Activated CD4-positive, alpha-beta T cell treated with anti-CD3 and anti-CD28 coated beads for 24 hours (primary cell): ENCODE measurements around the gene TICRR.
"Not testable (repeated sequence)": the region's sequence is repeated elsewhere in the genome, so short reads cannot be mapped to it uniquely, and the experiment has no call there.

Source experiments
- DNase-seq, 2 donors: peaks; one replicate each; pipeline ENCODE4 v3.0.0-alpha.2; 2020; ENCODE audit warnings: low read depth in 2 of 2

TICRR gene

DNA sequence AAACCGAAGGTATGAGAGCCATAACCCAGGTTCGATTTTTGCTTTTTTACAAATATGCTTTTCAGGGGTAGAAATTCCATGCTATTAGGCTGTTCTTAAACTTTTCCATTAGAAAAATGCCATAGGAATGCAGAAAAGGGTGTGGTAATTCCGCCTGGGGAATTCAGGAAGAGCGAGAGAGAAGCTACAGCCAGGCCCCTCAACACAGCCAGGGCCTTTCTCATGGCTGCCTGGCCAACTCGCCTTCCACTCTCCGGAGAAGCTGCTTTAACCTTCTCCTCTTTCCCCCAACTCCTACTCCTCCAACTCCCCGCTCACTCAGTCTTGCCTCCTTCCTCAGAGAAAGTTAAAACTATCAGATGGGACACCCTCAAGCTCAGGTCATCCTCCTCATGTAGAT lies 9.1 kb upstream of the TICRR start:
- no peak for DNase-seq

DNA sequence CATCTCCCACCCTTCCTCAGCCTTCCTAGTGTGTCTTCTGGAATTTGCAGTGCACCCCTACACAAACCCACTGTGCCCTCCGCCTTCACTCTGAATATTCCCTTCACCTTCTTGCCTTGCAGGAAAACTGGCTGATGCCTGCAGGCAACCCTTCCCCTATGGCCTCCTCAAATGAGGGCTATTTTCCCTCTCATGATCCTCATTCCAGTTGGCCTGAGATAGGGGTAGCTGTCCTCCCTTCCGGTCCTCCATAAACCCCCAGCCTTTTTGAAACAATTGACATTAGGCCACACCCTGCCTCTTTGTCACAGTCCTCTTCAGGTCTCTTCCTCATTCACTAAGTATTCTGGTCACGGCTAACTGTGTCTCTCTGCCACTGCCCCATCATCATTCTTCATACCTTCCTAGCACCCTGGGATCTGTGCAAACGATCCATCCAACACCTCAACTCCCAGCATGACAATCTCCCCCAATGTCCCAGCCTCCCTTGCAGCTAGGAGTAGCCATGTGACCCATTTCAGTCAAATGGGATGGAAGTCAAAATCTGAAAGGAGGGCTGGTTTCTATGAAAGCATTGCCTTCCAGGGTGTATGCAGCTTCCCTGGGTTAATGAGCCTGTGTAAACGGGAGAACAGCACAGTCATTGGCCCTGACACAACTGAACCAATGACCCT lies 8.5 kb upstream of the TICRR start:
- DNase-seq = no peak

DNA sequence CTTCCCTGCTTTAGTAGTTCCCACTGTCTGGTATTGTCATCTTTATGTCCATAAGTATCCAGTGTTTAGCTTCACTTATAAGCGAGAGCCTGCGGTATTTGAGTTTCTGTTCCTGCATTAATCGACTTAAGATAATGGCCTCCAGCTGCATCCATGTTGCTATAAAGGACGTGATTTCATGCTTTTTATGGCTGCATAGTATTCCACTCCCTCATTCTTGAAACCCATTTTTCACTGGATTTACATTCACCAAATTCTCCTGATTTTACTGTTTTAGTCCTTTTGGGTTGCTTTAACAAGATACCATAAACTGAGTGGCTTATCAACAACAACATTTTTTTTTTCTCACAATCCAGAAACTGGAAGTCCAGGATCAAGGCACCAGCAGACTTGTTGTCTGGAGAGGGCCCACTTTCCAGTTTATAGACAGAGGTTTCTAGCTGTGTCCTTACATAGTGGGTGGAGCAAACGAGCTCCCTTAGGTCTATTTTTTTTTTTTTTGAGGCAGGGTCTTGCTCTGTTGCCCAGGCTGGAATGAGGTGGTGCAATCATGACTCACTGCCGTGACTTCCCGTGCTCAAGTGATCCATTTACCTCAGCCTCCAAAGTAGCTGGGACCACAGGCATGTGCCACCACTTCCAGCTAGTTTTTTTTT lies 6.1 kb upstream of the TICRR start:
- no peak for DNase-seq

DNA sequence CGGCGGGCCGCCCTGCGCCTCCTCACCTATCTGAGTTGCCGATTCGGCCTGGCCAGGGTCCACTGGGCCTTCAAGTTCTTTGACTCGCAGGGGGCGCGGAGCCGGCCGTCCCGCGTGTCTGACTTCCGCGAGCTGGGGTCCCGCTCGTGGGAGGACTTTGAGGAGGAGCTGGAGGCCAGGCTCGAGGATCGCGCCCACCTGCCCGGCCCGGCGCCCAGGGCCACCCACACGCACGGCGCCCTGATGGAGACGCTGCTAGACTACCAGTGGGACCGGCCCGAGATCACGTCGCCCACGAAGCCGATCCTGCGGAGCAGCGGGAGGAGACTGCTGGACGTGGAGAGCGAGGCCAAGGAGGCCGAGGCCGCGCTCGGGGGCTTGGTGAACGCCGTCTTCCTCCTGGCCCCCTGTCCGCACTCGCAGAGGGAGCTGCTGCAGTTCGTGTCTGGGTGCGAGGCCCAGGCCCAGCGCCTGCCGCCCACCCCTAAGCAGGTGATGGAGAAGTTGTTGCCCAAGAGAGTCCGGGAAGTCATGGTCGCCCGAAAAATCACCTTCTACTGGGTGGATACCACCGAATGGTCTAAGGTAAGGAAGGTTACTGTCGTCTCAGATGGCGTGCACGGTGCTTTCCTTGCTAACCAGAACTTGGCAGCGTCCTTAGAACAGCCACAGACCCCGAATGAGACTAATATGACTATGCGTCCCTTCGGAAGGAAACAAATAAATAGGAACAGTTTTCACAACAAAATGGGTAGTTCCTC lies 567 bp downstream of the TICRR start:
- peak in 1 of 2 donors; percentile 18 for DNase-seq

DNA sequence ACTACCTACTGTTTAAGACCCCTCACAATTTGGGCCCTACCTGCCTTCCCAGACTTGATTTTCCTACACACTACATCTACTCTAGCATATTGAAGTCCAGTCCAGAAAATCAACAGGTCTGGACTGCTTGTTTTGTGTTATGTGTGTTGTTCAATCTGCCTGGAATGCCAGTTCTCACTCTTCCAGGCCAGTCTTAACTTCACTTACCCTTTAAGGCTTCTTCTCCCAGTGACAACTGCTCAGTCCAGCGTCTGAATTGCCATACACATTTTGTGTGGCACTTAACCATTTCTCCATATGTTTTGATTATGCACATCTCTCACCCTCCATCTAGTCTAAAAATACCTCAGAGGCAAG lies 1.1 kb downstream of the TICRR start:
- DNase-seq = no peak

DNA sequence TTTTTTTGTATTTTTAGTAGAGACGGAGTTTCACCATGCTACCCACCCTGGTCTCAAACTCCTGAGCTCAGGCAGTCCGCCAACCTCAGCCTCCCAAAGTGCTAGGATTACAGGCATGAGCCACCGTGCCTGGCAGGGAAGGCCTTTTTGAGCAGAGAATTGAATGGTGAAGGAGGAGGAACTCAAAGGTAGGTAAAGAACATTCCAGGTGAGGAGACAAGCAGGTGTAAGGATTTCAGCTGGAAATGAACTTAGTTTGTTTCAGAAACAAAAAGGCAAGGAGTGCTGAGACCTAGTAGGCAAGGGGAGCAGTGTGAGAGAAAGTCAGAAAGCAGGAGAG lies 2.5 kb downstream of the TICRR start:
- no peak for DNase-seq

DNA sequence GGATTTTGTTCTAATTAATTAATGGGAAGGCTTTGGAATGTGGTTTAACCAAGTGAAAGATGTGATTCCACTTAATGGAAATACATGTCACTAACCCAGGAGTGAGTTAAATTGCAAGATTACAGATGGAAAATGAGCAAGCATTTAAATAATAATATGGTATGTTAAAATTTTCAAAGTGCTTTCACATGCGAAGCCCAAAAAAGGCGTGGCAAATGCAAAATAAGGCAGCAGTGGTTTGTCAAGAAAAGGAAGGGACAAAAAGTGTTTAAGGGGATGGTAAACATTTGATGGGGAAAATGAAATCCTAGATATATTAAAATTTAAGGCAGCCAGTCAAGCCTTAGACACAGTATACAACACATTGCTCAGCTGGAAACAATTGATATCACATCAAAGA lies 2.9 kb downstream of the TICRR start:
- no peak for DNase-seq

DNA sequence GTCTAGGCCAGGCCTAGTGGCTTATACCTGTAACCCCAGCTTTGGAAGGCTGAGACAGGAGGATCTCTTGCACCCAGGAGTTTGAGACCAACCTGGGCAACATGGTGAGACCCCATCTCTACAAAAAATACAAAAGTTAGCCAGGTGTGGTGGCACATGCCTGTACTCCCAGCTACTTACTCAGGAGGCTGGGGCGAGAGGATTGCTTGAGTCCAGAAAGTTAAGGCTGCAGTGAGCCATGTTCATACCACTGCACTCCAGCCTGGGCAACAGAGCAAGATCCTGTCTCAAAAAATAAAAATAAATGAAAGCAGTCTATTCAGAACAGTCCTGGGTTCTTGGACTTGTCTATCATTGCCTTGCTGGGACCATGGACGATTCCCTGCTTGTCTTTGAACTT lies 5.5 kb downstream of the TICRR start:
- DNase-seq = not testable (repeated sequence)

DNA sequence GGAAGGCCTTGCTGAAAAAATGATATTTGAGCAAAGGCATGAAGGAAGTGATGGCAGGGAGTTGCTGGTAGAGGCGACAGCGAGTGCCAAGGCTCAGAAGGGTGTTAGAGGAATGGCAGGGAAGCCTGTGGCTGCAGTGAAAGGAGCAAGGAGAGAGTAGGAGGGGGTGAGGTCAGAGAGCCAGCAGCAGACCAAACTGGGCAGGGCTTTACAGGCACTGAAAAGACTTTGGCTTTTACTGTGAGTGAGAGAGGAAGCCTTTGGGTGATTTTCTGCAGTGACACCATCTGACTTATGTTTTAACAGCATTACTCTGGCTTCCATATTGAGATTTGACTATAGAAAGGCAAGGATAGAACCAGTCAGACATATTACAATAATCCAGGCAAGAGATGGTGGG lies 11.4 kb downstream of the TICRR start:
- DNase-seq = no peak

DNA sequence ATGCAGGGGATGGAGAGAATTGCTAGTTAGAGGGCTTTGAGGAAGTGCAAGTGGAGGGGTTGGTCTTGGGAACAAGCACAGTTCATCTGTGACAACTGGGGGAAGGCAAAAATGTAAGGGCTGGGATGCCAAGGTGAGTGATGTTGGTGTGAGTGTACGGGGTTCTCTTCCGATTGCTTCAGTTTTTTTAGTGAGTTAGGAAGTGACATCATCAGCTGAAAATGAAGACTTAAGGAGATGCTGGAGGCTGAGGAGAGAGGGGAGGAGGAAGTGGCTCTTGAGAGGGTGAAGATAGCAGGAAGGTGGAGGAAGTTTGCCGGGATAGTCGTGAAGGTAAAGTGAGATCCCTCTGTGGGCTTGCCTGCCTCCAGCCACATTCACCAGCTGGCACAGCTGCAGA lies 12.7 kb downstream of the TICRR start:
- DNase-seq = no peak

DNA sequence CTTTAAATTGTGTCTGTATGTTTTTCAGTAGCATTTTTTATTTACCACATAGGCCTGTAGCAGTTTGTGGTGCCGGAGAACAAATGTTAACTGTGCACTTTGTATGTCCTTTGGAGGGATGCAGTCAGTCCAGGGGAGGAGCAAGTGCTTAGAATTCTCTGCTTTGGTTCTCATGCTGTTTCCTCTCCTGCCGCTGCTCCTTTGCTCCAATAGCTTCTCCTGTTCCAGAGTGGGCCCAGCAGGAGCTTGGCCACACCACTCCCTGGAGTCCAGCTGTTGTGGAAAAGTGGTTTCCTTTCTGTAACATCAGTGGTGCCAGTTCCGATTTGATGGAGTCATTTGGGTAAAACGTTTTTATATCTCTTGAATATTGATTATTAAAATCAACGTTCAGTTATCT lies 16.6 kb downstream of the TICRR start:
- DNase-seq = no peak

DNA sequence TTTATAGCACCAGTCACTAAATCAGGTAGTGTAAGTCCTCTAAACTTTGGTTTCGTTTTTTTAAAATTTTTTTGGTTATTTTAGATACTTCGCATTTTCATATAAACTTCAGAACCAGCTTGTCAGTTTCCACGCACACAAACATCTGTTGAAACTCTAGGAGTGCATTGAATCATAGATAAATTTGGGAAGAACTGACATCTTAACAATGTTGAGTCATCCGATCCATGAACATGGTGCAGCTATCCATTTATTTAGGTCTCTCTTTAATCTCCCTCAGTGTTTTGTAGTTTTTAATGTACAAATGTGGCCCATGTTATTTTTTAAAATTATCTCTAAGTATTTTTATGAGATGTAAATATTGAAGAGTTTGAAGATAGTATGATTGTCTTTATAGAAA lies 17.7 kb downstream of the TICRR start:
- no peak for DNase-seq

DNA sequence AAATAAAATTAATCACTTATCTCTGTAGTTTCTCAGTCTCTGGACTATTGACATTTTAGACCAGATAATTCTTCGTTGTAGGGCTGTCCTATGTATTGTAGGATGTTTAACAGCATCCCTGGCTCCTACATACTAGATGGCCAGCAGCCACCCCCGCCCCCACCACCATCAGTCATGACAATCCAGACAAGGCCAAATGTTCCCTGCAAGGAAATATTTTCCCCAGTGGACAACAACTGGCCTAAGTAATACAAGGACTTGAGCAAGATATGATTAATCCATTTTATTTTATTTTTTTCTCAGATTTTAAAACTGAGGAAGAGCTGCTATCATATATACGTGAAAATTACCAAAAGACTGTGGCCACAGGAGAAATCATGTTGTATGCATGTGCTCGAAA lies 23.8 kb downstream of the TICRR start:
- DNase-seq = no peak

DNA sequence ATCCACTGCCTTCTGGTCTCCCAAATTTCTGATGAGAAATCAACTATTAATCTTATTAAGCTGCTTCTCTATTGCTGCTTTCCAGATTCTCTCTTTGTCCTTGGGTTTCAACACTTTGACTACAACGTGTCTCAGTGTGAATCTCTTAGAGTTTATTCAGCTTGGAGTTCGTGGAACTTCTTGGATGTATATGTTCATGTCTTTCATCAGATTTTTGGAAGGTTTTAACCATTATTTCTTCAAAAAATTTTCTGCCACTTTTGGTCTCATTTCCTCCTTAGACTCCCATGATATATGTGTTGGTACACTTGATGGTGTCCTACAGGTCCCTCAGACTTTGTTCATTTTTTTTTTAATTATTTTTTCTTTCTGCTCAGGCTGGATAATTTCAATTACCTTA lies 36.0 kb downstream of the TICRR start:
- DNase-seq = no peak

DNA sequence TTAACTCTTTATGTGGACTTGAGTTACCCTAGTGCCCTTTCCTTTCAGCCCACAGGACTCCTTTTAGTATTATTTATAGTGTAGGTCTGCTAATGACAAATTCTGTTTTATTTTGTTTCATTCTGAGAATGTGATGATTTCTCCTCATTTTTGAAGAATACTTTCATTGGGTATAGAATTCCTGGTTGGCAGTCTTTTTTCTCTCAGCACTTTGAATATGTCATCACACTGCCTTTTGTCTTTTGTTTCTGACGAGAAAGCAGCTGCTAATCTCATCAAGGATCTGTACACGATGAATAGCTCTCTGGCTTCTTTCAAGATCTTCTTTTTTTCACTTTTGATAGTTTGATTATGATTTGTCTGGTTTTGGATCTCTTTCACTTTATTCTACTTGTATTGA lies 37.8 kb downstream of the TICRR start:
- DNase-seq = no peak

DNA sequence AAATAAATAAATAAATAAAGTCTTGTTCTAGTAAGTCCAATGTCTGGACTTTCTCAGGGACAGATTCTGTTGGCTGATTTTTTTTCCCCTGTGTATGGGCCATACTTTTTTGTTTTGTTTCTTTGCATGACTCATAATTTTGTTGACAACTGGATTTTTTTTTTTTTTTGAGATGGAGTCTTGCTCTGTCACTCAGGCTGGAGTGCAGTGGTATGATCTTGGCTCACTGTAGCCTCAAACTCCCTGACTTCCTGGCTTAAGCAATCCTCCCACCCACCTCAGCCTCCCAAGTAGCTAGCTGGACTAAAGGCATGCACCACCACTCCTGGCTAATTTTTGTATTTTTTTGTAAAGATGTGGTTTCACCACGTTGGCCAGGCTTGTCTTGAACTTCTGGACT lies 38.9 kb downstream of the TICRR start:
- DNase-seq = no peak

DNA sequence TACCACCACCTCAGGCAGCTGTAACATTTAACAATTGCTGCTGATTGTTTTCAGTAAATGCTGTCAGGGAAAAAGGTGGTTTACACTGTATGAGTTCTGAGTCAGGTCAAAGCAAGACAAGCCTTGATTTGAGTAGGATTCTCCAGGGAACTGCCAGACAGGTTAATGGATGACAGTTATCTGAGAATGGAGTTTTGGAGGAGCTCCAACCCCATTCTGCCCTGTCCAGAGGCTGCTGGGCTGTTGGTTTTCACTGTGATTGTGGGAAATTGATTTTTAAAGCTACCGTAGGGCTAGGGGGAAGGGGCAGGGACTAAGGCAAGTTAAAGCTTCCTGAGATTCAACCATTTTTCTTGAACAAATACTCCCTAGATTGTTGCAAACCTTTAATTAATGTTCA lies 39.9 kb downstream of the TICRR start:
- DNase-seq = no peak

DNA sequence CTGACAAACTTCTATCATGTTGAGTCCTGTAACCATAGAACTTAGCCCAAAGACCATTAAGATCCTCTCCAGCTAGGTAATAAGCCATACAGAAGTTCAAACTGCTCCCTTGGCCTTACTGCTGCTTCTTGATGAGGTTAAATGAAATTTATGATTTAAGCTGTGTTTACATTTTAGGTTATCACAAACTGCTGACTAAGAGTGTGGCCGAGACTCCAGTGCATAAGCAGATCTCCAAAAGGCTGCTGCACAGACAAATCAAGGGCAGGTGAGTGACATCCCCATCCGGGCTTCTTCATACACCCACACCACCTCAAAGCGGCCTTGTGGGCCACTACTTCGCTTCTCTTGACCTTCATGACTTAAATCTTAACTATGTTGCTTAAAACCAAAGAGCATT lies 41.0 kb downstream of the TICRR start:
- no peak for DNase-seq

DNA sequence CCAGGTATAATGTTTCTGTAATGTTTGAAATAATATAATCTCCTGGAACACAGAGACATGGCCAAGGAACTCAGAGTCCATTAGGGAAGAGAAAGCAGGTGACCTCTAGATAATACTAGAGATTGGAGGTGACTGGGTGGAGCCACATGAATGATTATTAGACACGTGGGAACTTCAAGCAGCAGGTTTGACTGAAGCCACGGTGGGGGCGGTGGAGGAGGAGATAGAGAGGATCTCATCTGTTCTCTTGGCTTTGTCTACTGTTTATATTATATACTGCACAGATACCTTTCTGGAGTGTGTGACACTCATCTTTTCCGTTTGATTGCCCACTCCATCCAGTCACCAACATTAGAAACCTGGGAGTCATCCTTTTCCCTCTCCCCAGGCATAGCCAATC lies 46.3 kb downstream of the TICRR start:
- no peak for DNase-seq

DNA sequence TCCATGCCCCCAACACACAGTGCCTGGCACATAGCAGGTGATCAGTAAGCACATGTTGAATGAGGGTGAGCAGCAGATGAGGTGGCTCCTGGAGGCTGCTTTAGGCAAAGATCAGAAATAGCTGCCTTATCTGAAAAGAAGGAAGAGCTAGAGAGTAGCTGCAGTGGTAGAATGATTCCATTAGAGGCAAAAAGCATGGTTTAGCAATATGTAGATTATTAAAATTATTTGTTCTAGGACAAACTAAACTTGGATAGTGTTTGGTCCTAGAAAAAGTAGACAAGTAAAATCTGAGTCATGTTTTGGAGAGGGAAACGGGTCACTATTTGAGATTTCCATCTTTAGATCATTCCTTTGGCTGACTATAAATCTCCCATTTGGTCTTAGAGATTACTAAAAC lies 47.9 kb downstream of the TICRR start:
- no peak for DNase-seq

DNA sequence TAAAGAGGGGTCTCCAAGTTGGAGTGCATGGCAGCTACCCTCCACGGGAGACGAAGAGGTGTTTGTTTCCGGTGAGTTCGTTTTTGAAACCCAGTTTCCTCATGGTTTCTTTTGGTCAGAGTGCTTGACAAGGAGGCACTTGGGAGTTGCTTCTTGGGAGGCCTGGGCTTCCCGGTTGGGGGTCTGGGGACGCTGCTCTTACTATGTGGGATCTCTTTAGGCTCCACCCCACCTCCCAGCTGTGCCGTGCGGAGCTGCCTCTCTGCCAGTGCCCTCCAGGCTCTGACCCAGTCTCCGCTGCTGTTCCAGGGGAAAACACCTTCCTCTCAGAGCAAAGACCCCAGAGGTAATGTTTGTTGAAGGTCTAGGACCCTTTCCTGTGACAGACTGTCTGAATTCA lies 50.4 kb downstream of the TICRR start:
- no peak for DNase-seq

DNA sequence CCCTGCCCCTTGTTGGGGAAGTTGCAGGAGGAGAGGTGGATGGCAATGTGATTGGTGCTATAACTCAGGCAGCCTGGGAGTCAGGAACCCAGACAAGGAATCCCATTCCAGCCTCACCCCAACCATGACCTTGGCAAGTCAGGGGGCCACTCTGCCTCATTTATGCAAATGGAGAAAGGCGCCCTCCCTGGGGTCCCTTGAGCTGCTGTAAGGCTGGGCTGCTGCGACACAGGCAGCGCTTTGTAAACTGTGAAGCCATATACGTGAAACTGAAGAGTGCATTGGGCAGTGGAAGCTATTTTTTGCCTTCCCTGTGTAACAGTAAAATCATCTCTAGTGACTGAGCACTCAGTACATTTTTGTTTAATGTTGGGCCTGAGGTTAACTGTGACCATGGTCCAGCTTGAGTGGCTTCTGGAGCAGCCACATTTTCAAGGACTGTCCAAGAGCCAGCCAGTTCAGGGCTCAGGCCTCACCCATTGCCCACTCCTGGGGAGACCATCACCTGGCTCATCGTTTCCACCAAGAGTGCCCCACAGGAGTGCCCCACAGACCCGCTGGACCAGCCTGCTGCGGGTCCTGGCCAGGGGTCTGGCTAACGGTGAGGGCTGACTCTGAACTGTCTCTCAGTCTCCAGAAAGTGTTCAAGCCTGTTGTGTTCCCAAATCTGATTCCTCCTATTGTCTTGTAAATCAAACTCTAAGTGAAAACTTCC lies 52.1 kb downstream of the TICRR start:
- DNase-seq = no peak

DNA sequence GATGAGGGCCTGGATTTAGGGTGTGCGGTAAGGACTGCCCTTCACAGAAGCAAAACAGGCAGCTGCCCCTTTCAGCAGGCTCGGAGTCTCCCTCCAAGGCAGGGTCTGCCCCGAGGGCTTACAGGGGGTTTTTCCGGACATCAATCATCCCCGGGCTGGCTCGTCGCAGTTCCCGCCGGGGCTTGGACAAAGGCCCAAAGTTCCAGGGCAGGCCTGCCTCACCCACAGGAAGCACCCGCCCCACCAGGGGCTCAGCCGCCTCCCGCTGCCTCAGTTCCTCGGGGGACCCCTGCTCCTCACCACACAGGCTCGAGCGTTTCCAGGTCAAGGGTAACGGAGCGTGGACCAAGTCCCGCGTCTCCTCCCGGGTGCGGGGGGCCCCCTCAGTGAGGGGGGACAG lies 53.0 kb downstream of the TICRR start:
- DNase-seq = no peak
